Measurements from ENCODE around the gene MRPL43. TPM values are rescaled to one million over a fixed set of nuclear protein-coding genes. Genes with fewer than 3 reads are reported as not detected.

MRPL43 gene
- total and polyA plus RNA-seq, 2 donors (not counting 1 experiment from before 2014, with no cell fraction given), result 61.4 to 62.1 TPM

DNA sequence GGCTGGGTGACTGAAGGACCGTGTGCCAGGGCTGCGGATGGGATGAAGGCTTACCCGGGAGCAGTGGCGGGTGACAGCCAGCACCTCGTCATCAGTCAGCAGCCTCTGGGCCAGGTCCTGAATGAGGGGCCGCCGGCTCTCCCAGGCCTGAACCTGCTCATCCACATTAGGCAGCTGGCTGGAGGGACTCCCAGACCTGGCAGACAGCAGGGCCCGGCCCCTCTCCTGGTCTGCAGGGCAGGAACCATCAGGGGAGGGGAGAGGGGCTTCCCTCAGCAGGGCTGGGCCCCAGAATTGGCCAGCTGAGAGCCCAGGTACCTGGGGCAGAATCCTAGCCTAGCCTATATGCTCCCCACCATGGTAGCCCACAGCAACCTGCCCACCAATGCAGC lies 28.3 kb upstream of the MRPL43 start:
- H3K9me3 ChIP-seq (ENCODE audit: control insufficient read depth, insufficient read depth, low read depth, low read length), result no peaks in the 10 kb centered on the region
- peaks cover 26% of the 10 kb centered on the region for H3K4me1 ChIP-seq (ENCODE audit: control insufficient read depth, extremely low read depth, insufficient read depth, low read length)
- H3K79me2 ChIP-seq (ENCODE audit: control insufficient read depth, insufficient read depth, low read length), result no peaks in the 10 kb centered on the region
- no peak for DNase-seq (ENCODE audit: low read depth in 2 of 2)
- H3K4me3 ChIP-seq (replicated peaks in 1 of 4; ENCODE audit: control extremely low read depth in 1 of 4, insufficient read depth in 1 of 4, low read depth in 3 of 4, low read length in 4 of 4), result no peak overlapping the region
- H2AFZ ChIP-seq (ENCODE audit: low read length), result no peak overlapping the region
- no peak overlapping the region for H3K9ac ChIP-seq (ENCODE audit: insufficient read depth, low read length)
- TF ChIP-seq CTCF (conservative IDR thresholded peaks at IDR 0.05 in 1 of 2, IDR thresholded peaks at IDR 0.05 in 1 of 2; ENCODE audit: low read depth in 1 of 2, low read length in 2 of 2) (no peak), EZH2 (IDR thresholded peaks at IDR 0.05; ENCODE audit: low read length, missing control alignments) (no peak)
- no peaks in the 10 kb centered on the region for H4K20me1 ChIP-seq (ENCODE audit: control insufficient read depth, extremely low read depth, insufficient read depth, low read length)
- H3K4me2 ChIP-seq (ENCODE audit: extremely low read depth, insufficient read depth, low read length), result no peak overlapping the region
- H3K27ac ChIP-seq (ENCODE audit: insufficient read depth, low read length), result peak overlapping the region; percentile 32
- H3K27me3 ChIP-seq (ENCODE audit: control insufficient read depth, insufficient read depth, low read length), result no peaks in the 10 kb centered on the region
- no peaks in the 10 kb centered on the region for H3K36me3 ChIP-seq (ENCODE audit: control insufficient read depth, insufficient read depth, low read length)

GRCh38 chr10:101014966-101015581 lies 27.8 kb upstream of the MRPL43 start:
- Histone ChIP-seq H3K27me3 (ENCODE audit: control insufficient read depth, insufficient read depth, low read length) (no peaks in the 10 kb centered on the region), H3K9ac (ENCODE audit: insufficient read depth, low read length) (no peak overlapping the region), H3K4me2 (ENCODE audit: extremely low read depth, insufficient read depth, low read length) (no peak overlapping the region), H3K4me3 (replicated peaks in 1 of 4; ENCODE audit: control extremely low read depth in 1 of 4, insufficient read depth in 1 of 4, low read depth in 3 of 4, low read length in 4 of 4) (no peak overlapping the region), H3K27ac (ENCODE audit: insufficient read depth, low read length) (peak overlapping the region; percentile 35), H3K36me3 (ENCODE audit: control insufficient read depth, insufficient read depth, low read length) (no peaks in the 10 kb centered on the region), H3K79me2 (ENCODE audit: control insufficient read depth, insufficient read depth, low read length) (no peaks in the 10 kb centered on the region), H4K20me1 (ENCODE audit: control insufficient read depth, extremely low read depth, insufficient read depth, low read length) (no peaks in the 10 kb centered on the region), H2AFZ (ENCODE audit: low read length) (no peak overlapping the region), H3K9me3 (ENCODE audit: control insufficient read depth, insufficient read depth, low read depth, low read length) (no peaks in the 10 kb centered on the region), H3K4me1 (ENCODE audit: control insufficient read depth, extremely low read depth, insufficient read depth, low read length) (peaks cover 26% of the 10 kb centered on the region)
- DNase-seq (ENCODE audit: low read depth in 2 of 2), result peak; percentile 90 to 95
- no peak for TF ChIP-seq CTCF (conservative IDR thresholded peaks at IDR 0.05 in 1 of 2, IDR thresholded peaks at IDR 0.05 in 1 of 2; ENCODE audit: low read depth in 1 of 2, low read length in 2 of 2)
- no peak for TF ChIP-seq EZH2 (IDR thresholded peaks at IDR 0.05; ENCODE audit: low read length, missing control alignments)

GRCh38 chr10:101014230-101014884 lies 27.1 kb upstream of the MRPL43 start:
- no peaks in the 10 kb centered on the region for H3K27me3 ChIP-seq (ENCODE audit: control insufficient read depth, insufficient read depth, low read length)
- peaks cover 26% of the 10 kb centered on the region for H3K4me1 ChIP-seq (ENCODE audit: control insufficient read depth, extremely low read depth, insufficient read depth, low read length)
- no peak overlapping the region for H3K4me2 ChIP-seq (ENCODE audit: extremely low read depth, insufficient read depth, low read length)
- no peaks in the 10 kb centered on the region for H3K9me3 ChIP-seq (ENCODE audit: control insufficient read depth, insufficient read depth, low read depth, low read length)
- TF ChIP-seq EZH2 (IDR thresholded peaks at IDR 0.05; ENCODE audit: low read length, missing control alignments) (no peak), CTCF (conservative IDR thresholded peaks at IDR 0.05 in 1 of 2, IDR thresholded peaks at IDR 0.05 in 1 of 2; ENCODE audit: low read depth in 1 of 2, low read length in 2 of 2) (peak; percentile 93 to 97)
- peak; percentile 48 to 67 for DNase-seq (ENCODE audit: low read depth in 2 of 2)
- no peaks in the 10 kb centered on the region for H4K20me1 ChIP-seq (ENCODE audit: control insufficient read depth, extremely low read depth, insufficient read depth, low read length)
- no peak overlapping the region for H3K27ac ChIP-seq (ENCODE audit: insufficient read depth, low read length)
- no peak overlapping the region for H3K4me3 ChIP-seq (replicated peaks in 1 of 4; ENCODE audit: control extremely low read depth in 1 of 4, insufficient read depth in 1 of 4, low read depth in 3 of 4, low read length in 4 of 4)
- no peaks in the 10 kb centered on the region for H3K36me3 ChIP-seq (ENCODE audit: control insufficient read depth, insufficient read depth, low read length)
- no peak overlapping the region for H2AFZ ChIP-seq (ENCODE audit: low read length)
- no peaks in the 10 kb centered on the region for H3K79me2 ChIP-seq (ENCODE audit: control insufficient read depth, insufficient read depth, low read length)
- no peak overlapping the region for H3K9ac ChIP-seq (ENCODE audit: insufficient read depth, low read length)

Data from fibroblast of lung (primary cell).